Stimulated activated CD4-positive, alpha-beta T cell treated with anti-CD3 and anti-CD28 coated beads, Interleukin-2, amount 100 ng/mL, for 24 hours (primary cell): Measurements from ENCODE around the gene SND1.

Experiments
- DNase-seq, 2 donors: peaks; one replicate each; pipeline ENCODE4 v3.0.0-alpha.2; 2020

SND1 gene

GRCh38 chr7:128063088-128063487, 411.1 kb downstream of the SND1 start:
- no peak for DNase-seq

- no peak for DNase-seq
These were observed 413.9 kb downstream of the SND1 start for GRCh38 chr7:128065872-128066271.

DNA sequence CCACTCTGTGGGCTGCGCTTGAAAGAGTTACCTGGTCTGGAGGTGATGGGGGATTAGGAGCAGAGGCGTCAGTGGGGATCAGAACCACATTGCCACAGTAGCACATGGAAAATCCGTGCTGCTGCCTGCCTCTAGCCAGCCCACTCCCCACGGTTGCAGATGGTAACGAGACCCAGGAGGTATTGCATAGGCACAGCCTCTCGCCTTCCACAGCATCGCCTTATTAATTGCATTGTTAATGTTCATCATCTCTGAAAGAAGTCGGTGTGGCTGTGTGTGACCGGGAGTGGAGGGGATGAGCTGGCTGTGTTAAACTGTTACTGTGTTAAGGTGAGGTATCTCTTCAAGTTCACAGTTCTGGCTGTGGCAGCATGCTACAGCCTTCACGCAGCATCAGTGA, 414.4 kb downstream of the SND1 start:
- no peak for DNase-seq

- no peak for DNase-seq
These were observed 414.9 kb downstream of the SND1 start for GRCh38 chr7:128066858-128067257.

DNA sequence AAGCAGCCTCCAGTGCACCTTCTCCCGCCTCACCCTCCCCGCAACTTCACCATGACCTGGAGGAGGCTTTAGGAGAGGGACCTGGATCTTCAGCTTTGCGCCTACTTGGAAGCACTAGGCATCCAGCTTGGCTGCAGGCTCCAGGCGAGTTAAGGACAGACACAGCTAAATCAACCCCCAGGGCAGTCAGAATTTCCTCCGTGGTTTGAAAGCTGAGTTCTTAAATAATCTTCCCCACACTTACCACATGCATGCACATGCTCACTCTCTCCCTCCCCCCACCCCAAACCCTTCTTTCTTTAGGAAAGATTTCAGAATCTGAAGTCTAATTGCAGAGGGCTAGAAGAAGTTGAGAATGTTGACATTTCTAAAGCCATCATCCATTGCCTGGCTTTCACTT, 416.0 kb downstream of the SND1 start:
- no peak for DNase-seq

DNA sequence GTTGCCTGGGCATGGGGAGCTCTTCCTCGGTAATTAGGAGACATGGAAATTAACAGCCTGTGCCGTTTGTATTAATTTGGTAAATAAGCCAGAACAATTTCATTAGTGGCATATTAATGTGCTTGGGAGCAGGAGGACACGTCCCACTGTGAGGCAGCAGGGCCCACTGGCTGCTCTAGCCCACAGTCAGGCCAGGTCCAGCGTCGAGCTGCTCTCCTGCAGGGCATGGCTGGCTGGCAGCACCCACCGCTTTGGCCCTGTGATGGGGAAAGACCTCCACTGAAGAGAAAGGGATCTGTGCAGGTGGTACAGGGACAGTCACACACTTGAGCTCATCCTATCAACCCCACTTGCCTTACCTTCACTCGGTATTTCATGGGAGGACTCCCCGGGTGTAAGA, 416.8 kb downstream of the SND1 start:
- DNase-seq, result no peak

DNA sequence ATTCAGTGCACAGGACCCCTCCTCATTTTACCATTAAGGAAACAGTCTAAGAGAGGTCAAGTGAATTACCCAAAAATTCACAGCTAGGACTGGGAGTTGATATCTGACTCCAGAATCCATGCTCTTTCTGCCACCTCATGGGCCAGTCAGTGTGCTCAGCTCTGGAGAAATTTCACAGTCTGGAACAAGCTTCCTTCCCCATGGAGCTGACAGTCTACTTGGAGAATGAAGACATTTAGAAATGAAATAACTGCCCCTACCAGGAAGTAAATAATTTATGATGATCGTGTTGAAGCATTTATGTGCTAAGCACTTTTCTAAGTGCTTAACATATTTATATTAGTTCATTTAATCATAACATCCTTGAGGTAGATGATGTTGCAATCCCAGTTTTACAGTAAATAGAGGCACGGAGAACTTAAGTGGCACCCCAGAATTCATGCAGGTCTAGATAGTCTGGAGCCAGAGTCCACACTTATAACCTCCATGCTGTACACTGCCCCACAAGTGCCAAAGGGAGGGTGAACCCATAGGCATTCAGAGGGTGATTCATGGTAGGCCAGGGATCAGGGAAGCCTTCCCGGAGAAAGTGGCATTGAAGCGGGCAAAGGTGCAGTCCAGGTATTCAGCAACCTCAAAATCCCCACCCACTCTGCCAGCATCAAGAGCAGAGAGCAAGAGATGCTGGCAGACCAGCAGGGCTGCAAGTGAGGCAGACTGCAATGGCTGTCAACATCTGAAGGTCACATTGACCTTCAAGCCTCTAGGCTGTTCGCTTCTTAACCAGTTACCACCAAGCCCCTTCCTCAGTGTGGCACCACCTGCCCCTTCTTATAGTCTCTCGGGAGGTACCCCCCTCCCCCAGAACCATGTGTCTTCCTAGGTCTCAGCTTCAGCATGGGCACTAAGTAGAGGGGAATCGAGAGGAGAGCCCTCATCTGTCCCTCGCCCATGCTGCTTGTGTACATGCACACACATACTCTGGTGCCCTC, 417.7 kb downstream of the SND1 start:
- no peak for DNase-seq

DNA sequence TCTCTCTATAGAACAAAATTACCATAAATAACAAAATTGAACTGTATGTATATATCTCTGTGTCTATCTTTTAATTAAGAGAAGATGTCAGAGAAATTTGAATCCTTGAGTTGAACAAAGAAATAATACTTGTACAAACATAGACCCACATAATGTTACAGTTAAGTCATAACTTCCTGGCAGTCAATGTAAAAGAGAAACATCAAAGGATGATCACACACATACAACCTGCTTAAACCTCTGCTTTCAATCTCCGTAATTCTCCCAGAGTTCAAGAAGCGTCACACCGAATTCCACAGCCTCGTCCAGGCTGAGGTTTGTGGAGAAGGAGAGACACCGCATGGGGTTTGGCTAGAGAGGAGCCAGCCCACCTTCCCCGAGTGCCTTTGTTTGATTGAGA, 419.4 kb downstream of the SND1 start:
- DNase-seq, result no peak

GRCh38 chr7:128071801-128072200, 419.8 kb downstream of the SND1 start:
- no peak for DNase-seq

DNA sequence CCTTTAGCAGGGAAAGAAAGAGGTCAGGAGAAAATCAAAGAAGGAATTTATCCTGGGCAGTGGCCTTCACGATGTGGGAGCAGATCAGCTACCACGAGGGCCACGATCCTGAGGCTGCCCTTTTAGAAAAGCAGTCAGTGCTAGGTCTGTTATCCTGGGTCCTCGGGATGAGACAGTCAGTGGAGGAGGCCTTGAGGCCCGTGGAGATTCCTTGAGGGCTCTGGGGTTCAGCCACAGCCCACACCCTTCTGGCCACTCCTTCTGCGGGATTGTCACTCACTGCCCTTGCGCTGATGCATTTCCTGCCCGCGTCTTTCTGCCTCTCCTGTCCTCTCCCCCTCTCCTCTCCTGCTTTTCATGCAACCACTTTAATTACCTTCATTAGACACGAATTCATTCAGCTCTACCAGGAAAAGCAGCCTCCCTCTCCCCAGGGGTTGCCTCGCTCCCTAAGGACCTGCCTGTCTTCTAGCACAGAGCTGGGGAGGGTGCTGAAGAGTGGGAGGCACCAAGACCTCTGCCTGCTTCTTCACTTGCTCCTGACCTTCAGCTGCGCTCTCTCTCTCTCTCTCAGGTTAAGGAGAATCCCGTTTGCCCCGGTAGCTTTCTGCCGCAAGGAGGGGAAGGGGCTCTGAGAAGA, 421.8 kb downstream of the SND1 start:
- no peak for DNase-seq

DNA sequence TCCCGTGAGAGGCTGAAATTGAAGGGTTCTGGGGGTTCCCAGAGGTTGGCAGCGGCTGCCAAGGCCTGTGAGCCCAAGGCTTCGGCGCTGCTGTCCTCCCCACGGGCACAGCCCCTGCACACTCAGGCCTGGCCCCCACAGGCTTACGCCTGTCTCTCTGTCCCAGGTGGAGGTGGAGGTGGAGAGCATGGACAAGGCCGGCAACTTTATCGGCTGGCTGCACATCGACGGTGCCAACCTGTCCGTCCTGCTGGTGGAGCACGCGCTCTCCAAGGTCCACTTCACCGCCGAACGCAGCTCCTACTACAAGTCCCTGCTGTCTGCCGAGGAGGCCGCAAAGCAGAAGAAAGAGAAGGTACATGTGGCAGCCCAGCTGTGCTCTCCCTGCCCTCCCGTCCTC, 422.3 kb downstream of the SND1 start:
- no peak for DNase-seq

DNA sequence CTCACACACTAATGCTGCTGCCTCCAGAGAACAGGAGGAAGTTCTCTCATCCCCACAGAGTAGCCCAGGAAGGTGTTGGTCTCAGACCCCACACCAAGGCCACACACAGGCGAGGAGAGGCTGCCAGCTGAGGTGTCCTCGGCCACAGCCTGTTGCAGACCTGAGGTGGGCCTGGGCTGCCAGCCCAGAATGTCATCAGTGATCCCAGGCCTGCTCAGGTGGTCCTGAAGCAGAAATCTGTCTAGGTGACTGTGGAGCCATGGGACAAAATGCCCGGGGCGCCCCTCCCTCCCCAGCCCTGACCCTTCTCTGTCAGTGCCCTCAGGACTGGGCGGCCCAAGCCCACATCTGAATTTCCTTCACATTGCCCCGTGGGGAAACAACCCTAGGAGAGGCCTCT, 422.7 kb downstream of the SND1 start:
- no peak for DNase-seq

GRCh38 chr7:128075242-128076095, 423.5 kb downstream of the SND1 start:
- no peak for DNase-seq

- DNase-seq, result no peak
These were observed 424.3 kb downstream of the SND1 start for GRCh38 chr7:128076196-128076795.

DNA sequence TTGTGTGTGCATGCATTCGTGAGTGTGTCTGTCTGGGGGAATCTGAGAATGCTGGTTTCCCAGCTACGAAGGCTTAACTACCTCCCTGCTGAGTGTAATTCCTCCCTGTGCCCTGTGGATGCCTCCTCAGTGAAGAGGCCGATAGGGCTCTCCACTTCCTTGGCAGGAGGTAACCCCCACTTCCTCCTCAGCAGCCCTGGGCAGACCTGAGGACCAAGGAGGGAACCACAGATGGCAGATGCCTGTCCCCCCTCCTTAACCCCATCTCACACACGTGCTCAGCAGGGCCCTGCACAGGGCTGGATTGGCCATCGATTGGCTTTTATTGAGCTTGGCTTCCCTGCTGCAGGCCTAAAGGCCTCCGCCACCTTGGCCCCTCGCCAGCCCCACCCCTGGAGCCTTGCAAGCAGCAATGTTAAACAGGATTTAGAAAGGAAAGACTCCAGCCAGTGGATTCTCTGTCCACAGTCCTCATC, 424.8 kb downstream of the SND1 start:
- no peak for DNase-seq

- no peak for DNase-seq
These were observed 426.3 kb downstream of the SND1 start for GRCh38 chr7:128078309-128078708.

DNA sequence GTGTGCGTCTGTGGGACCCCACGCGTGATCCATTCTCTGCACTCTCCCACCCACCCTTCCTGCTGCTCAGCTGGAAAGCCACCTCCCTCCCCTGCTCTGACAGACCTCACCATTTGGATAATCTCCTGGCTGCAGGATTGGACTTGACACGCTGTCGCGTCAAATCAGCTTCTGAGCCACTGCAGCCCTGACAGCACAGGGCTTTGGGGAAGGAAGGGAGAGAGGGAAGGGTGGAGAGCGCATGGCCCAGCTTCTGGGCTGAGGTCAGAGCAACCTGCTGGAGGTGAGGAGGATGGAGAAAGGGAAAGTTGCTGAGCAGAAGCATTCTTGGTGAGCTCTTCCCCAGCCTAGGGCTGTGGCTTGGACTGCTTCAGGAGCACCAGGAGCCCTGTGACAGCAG, 428.2 kb downstream of the SND1 start:
- DNase-seq, result no peak

DNA sequence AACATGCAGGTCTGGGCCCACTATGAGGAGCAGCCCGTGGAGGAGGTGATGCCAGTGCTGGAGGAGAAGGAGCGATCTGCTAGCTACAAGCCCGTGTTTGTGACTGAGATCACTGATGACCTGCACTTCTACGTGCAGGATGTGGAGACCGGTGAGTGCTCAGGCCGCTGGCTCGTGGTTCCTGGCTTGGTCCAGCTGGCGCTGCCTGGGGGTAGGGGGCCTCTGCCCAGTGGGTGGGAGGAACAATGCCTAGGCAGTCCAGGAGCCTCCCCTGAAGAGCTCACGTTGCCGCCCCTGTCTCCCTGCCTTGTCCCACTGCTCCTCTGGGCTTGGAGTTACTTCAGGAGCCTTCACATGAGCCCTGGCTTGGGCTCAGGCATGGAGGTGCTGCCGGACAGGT, 429.4 kb downstream of the SND1 start:
- no peak for DNase-seq

DNA sequence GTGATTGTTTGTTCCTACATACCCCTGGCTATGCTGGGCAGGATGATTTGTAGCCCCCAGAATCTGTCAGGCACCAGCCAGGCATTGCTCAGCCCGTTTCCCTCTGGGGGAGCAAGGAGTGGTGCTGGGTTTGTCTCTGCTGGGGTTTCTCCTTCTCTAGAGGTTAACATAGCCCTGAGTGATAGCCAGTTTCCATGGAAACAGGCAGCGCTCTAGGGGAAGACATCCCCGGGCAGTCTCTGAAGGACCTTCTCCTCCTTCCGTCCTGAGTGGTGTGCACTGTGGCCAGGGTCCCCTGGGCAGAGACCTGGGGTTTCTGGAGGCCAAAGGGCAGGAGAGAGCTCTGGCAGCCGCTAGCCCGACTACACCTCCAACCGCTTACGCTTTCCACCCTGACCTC, 429.8 kb downstream of the SND1 start:
- no peak for DNase-seq

GRCh38 chr7:128082431-128082830, 430.4 kb downstream of the SND1 start:
- DNase-seq, result no peak

DNA sequence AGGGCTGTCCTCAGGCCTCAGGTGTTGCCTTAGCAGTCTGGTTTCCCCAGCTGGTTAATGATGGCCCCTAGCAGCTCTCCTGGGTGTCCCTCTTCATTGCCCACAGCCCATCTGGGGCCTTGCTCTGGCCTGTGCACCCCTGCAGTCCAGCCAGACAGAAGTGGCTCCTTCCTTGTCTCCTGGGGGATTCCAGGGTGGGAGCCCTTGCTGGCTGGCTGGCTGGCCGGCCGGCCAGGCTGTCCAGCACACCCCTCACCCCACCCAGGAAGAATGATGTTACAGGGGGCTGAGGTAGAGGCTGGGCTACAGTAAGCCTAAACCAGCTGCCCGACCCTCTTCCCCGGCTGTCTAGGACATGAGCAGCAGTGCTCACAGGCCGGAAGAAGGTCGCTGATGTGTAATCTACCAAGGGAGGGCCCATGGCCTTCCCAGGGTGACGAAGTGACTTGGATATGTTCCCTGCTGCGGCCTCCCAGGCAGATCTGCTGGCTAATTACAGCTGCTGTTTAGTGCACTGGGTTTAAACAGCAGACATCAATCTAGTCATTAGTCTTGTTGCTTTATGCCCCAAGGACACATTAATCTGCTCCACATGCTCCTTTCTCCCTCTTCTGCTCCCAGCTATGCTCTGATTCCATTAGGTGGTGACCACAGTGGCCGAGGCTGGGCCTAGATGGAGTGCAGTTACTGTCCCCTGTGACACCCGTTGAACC, 433.1 kb downstream of the SND1 start:
- DNase-seq, result no peak

GRCh38 chr7:128090492-128090891, 438.5 kb downstream of the SND1 start:
- DNase-seq, result no peak
